NCI-H146 treated with DMSO at 0.1 percent for 48 hours (cell line): ENCODE measurements around the gene PRKD3.
"Not testable (repeated sequence)": the region's sequence is repeated elsewhere in the genome, so short reads cannot be mapped to it uniquely, and the experiment has no call there.

ENCODE experiments used
- DNase-seq: peaks from one replicate; lab custom pipeline; 2025; ENCODE audit not compliant: unreplicated experiment; lab: John Stamatoyannopoulos, UW

The PRKD3 gene

DNA sequence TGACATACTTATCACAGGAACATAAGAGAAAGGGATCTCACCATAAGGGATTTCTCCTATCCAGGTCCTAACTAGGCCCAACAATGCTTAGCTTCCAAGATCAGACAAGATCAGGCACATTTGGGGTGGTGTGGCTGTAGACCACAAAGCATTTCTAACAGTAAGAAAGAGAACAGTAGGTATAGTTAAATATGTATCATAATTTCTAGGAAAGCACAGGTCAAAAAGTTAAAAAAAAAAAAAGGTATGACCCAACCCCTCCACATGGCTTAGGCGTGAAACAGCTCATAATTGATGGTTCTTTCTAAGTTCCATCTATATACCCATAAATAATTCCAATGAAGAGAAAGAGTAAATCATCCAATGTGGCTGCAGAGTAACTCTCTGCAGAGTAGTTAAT, 6.9 kb downstream of the PRKD3 start:
- DNase-seq = no peak

GRCh38 chr2:37316181-37316580, 8.5 kb downstream of the PRKD3 start:
- no peak for DNase-seq

- no peak for DNase-seq
Observed at GRCh38 chr2:37315364-37315763, 9.3 kb downstream of the PRKD3 start.

- no peak for DNase-seq
Observed at GRCh38 chr2:37307500-37307899, 17.1 kb downstream of the PRKD3 start.

DNA sequence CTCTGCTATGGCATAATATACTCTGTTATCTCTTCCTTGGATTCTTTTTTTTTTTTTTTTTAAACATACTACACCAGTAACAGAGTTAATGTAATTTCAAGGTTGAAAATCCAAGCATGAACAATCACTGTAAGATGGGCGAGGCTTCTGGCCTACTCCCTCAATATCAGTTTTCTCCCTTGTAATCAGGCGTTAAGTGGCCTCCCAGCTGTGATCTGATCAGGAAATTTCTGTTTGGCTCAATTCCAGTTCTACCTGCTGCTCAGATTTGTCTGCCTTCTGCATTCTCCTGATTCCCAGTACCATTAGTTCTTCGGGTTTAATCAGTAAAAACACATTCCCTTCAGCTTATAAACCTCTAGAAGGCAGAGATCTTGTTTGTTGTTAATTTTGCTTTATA, 18.6 kb downstream of the PRKD3 start:
- peak; percentile 74 for DNase-seq

GRCh38 chr2:37302701-37303252, 21.9 kb downstream of the PRKD3 start:
- DNase-seq = no peak

DNA sequence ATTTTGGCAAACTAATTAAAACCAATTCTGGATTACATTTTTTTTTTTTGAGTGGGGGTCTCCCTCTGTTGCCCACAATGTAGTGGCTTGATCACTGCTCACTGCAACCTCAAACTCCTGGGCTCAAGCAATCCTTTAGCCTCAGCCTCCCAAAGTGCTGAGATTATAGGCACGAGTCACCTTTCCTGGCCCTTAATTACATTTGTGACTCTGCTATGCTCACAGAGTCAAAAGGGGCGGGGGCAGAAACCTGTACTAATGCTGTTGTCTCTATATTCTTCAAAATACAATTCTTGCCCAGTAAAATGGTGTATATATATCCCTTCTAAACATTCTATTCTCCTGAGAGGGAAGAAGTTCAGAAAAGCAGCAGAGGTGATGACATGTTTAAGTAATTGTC, 23.2 kb downstream of the PRKD3 start:
- no peak for DNase-seq

- DNase-seq = no peak
Observed at GRCh38 chr2:37300578-37300977, 24.1 kb downstream of the PRKD3 start.

DNA sequence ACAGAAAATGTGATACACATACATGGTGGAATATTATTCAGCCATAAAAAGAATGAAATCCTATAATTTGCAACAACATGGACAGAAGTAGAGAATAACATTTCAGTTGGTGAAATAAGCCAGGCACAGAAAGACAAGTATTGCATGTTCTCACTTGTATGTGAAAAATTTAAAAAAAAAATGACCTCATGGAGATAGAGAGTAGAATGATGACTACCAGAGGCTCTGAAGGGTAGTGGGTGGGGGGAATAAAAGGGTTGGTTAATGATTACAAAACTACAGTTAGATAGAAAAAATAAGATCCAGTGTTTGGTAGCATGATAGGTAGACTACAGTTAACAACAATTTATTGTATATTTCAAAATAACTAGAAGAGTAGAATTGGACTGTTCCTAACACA, 24.5 kb downstream of the PRKD3 start:
- no peak for DNase-seq

GRCh38 chr2:37297632-37298031, 27.0 kb downstream of the PRKD3 start:
- DNase-seq = no peak

DNA sequence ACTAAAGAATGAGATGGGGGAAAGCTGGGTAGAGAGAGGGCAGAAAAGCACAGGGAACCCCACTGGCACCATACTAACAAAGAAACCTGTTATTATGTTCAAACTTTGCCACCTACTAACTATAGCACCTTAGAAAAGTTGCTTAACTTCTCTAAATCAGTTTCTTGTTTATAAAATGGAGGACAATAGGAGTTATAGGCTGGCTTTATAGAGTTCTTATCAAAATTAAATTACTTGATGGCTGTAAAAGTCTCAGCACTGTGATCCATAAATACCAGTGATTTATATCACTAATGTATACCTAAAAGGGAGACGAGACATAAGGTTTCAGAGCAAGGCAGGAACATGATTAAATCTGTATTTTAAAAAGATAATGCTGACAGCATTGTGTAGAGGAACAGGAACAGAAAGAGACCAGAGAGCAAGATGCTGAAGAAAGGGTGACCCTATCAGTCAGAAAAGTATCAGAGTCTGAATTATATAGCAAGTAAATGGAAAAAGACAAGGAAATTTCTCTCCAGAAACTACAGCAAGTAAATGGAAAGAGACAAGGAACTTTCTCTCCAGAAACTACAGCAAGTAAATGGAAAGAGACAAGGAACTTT, 29.1 kb downstream of the PRKD3 start:
- DNase-seq = no peak

- DNase-seq = not testable (repeated sequence)
Observed at GRCh38 chr2:37294858-37295257, 29.8 kb downstream of the PRKD3 start.

DNA sequence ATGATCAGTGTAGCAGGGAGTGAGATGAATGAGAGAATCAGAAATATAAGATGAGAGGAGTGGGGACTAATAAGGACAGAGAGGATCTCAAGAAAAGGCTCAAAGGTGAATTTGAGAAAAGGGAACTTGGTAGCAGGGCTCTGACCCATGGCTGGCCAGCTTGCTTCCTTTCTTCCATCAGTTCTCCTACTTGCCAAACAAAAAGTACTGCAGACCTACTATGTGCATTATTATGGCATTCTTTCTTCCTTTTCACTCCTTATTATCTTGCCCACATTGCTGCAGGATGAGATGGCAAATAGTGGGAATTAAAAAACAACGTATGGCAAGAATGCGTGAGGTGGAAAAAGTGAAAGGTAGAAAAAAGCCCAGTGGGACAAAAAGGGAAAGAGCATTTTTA, 33.0 kb downstream of the PRKD3 start:
- no peak for DNase-seq

GRCh38 chr2:37287966-37288365, 36.7 kb downstream of the PRKD3 start:
- peak; percentile 17 for DNase-seq

GRCh38 chr2:37284381-37284780, 40.3 kb downstream of the PRKD3 start:
- DNase-seq = no peak

DNA sequence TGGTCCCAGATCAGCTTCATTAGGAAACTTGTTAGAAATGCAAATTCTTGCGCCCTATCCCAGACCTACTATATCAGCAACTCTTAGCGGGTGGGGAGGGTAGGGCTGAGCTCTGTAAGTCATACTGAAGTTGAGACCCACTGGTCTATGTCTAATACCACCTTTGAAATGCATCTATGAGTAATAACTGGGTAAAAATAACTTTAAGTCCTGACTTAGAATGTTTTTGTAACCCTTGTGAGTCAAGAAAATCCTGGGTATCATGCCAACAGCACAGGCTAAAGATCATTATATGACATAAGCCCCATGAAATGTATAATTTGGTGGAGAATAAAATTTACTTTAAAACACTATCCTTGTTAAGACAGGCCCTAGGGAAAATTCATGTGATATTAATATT, 41.4 kb downstream of the PRKD3 start:
- DNase-seq = no peak

DNA sequence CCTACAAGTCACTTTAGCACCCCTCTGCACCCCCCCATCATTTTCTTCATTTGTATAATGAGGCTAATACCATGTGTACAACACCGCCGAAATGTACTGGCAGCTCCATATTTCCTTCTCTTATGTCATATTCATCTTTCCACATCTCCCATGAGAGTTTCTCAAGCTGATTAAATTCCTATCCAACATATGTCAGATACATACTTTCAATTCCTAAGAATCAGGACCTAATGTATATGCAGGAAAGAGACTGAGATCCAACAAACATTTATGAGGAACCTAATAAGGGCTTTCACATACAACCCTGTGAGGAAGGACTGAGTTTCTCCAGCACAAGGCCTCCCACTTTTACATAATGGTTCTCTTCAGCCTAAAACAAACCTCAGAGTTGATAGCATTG, 41.9 kb downstream of the PRKD3 start:
- no peak for DNase-seq

DNA sequence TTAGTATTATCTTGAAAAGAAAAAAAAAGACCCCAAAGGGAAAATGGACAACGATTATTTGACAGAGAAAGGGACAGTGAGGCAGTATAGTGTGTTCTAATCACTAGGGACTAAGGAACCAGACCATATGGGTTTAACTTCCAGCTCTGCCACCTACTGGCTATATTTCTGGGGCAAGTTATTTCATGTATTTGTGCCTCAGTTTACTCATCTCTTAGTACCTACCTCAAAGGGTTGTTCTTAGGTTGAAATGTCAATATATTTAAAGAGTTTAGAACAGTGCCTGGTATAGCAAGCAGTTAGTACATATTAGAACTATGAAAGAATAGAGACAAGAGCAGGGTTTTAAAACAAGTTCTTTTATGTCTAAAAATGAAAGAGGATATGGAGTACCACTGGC, 42.7 kb downstream of the PRKD3 start:
- DNase-seq = no peak

DNA sequence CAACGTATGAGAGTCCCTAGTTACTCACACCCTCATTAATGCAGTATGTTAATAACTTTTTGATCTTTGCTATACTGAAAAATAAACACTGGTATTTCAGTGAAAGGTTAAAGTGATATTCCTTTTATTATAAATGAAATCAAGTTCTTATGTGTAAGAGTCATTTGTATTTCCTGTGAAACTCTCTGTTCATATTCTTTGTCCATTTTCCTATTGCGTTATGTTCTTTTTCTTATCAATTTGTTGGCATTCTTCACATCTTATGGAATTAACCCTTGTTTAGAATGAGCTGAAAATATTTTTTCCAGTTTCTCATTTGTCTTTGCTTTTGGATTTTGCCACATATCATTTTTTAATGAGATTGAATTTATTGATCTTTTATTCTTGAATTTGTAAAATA, 48.3 kb downstream of the PRKD3 start:
- DNase-seq = no peak
